Hepatocyte (in vitro differentiated cells): ENCODE results near the gene HSPH1.

Experiments
- CTCF ChIP-seq: fragments of 200-600 bp; sonication (generic); IDR thresholded peaks from 2 replicates; pipeline ENCODE4 v1.5.1; 2016; ENCODE audit warnings: antibody characterized with exemption, mild to moderate bottlenecking; ENCODE audit not compliant: poor library complexity
- EZH2 ChIP-seq: fragments of 200-600 bp; sonication (generic); IDR thresholded peaks from 2 replicates; pipeline ENCODE4 v1.6.1; 2016; ENCODE audit warnings: antibody characterized with exemption, mild to moderate bottlenecking, borderline replicate concordance

DNA sequence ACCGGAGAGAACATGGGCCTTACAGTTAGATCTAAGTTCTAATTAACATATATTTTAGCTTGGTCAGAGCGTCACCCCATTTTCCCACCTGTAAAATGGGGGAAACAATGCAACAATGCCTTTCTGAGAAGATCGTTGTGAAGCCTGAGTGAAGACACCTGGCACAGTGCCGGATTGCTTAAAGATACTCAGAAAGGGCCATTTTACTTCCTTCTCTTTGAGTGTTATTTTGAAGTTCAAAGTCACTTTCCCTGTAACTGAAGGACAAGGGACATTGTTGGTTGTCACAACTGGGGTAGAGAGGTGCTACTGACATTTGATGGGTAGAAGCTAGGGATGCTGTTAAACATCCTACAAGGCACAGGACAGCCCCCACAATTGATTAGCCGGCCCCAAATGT is 28.1 kb downstream of the HSPH1 start:
- no peak for TF ChIP-seq CTCF
- TF ChIP-seq EZH2, result no peak
